A549 (cell line): ENCODE results near the gene CNTNAP2. TPM values are rescaled to one million over a fixed set of nuclear protein-coding genes. Genes with fewer than 3 reads are reported as not detected.
A peak's percentile ranks its signal among the peaks of the same experiment; 100 is the strongest.

Experiments used
- ATAC-seq, 2 experiments: fragments of 200-7000 bp in 1 of 2; fragments of >200 bp in 1 of 2; cut with Nextera tagmentation in 1 of 2; cut with Tn5 transposase in 1 of 2; 3 replicates each; pipeline versions ENCODE4 v1.8.0 to v1.9.1; 2018 to 2020; ENCODE audit warnings: mild to moderate bottlenecking in 1 of 2, moderate library complexity in 1 of 2
- CTCF ChIA-PET: fragments of 300-600 bp; sonication (Branson Sonifier 250); formaldehyde crosslinking; extraction: SDS; loops from one replicate; lab custom pipeline; 2021; ENCODE audit warnings: antibody characterized with exemption, inconsistent platforms; lab: Yijun Ruan, JAX
- POLR2A ChIA-PET: fragments of 350-600 bp; formaldehyde crosslinking; extraction: SDS; loops from one replicate; lab custom pipeline; 2021; ENCODE audit warnings: antibody characterized with exemption, inconsistent platforms; lab: Yijun Ruan, JAX
- DNase-seq, 2 experiments: peaks; one replicate each; pipeline versions ENCODE4 v3.0.0 to v3.0.0-alpha.2; 2011 to 2016; ENCODE audit warnings: low read depth in 1 of 2, low spot score in 1 of 2
- FAIRE-seq: peaks from 2 replicates; lab custom pipeline; 2011; peaks lifted over from hg19 to GRCh38; lab: Jason Lieb, UNC
- H3K27ac ChIP-seq, 2 experiments: fragments of >200 bp; sonication (Bioruptor Twin); formaldehyde crosslinking; 3 replicates each; pipeline ENCODE4 v1.5.1; 2016 to 2017
- H3K4me1 ChIP-seq: fragments of >200 bp; sonication (Bioruptor Twin); formaldehyde crosslinking; 3 replicates; pipeline ENCODE4 v1.6.1; 2016
- H3K4me2 ChIP-seq: fragments of >200 bp; sonication (Bioruptor Twin); formaldehyde crosslinking; 3 replicates; pipeline ENCODE4 v1.6.1; 2016
- H3K4me3 ChIP-seq: fragments of >200 bp; sonication (Bioruptor Twin); formaldehyde crosslinking; 3 replicates; pipeline ENCODE4 v1.5.1; 2016
- H3K9me3 ChIP-seq: fragments of >200 bp; sonication (Bioruptor Twin); formaldehyde crosslinking; 3 replicates; pipeline ENCODE4 v1.6.1; 2016
- CBX8 ChIP-seq: fragments of 200-600 bp; sonication (generic); IDR thresholded peaks from 2 replicates; pipeline ENCODE4 v1.6.1; 2016
- CTCF ChIP-seq: fragments of >200 bp; sonication (Bioruptor Twin); formaldehyde crosslinking; IDR thresholded peaks from 3 replicates; pipeline ENCODE4 v1.5.1; 2016
- EHF ChIP-seq: fragments of 250-450 bp; sonication (Bioruptor Pico); IDR thresholded peaks from 2 replicates; pipeline ENCODE4 v1.5.0; 2020; ENCODE audit warnings: mild to moderate bottlenecking
- EHMT2 ChIP-seq: fragments of 200-600 bp; sonication (generic); IDR thresholded peaks from 2 replicates; pipeline ENCODE4 v1.6.1; 2016; ENCODE audit warnings: antibody characterized with exemption, low read depth, mild to moderate bottlenecking, moderate library complexity
- ESRRA ChIP-seq: fragments of 150-350 bp; IDR thresholded peaks from 2 replicates; pipeline ENCODE4 v1.6.1; 2014; ENCODE audit warnings: mild to moderate bottlenecking, low read length, borderline replicate concordance
- FOSB ChIP-seq: fragments of 250-450 bp; sonication (Bioruptor Pico); IDR thresholded peaks from 2 replicates; pipeline ENCODE4 v1.5.0; 2020; ENCODE audit warnings: mild to moderate bottlenecking, moderate library complexity
- FOSL2 ChIP-seq, 2 experiments: fragments of 450-650 bp in 1 of 2; fragments of >200 bp in 1 of 2; sonication (Bioruptor Twin) in 1 of 2; formaldehyde crosslinking; IDR thresholded peaks; 2 replicates each; pipeline versions ENCODE4 v1.5.0 to v1.6.1; 2016 to 2020; ENCODE audit warnings: mild to moderate bottlenecking in 1 of 2, moderate library complexity in 1 of 2
- FOXS1 ChIP-seq: fragments of 250-450 bp; sonication (Bioruptor Pico); IDR thresholded peaks from 2 replicates; pipeline ENCODE4 v1.5.0; 2020; ENCODE audit warnings: mild to moderate bottlenecking, moderate library complexity
- HEYL ChIP-seq: fragments of 250-450 bp; sonication (Bioruptor Pico); IDR thresholded peaks from 2 replicates; pipeline ENCODE4 v1.8.0; 2021; ENCODE audit warnings: mild to moderate bottlenecking, moderate library complexity
- HOXA7 ChIP-seq: fragments of 250-450 bp; sonication (Bioruptor Pico); IDR thresholded peaks from 2 replicates; pipeline ENCODE4 v1.5.0; 2020; ENCODE audit warnings: mild to moderate bottlenecking, moderate library complexity
- HOXB13 ChIP-seq: fragments of 250-450 bp; sonication (Bioruptor Pico); IDR thresholded peaks from 2 replicates; pipeline ENCODE4 v1.5.0; 2020; ENCODE audit warnings: low read depth, mild to moderate bottlenecking, moderate library complexity
- HOXB5 ChIP-seq: fragments of 250-450 bp; sonication (Bioruptor Pico); IDR thresholded peaks from 2 replicates; pipeline ENCODE4 v1.5.0; 2020; ENCODE audit warnings: mild to moderate bottlenecking, moderate library complexity
- JUNB ChIP-seq: fragments of >200 bp; sonication (Bioruptor Twin); formaldehyde crosslinking; IDR thresholded peaks from 2 replicates; pipeline ENCODE4 v1.6.1; 2016
- KDM1A ChIP-seq: fragments of 200-600 bp; sonication (generic); IDR thresholded peaks from 2 replicates; pipeline ENCODE4 v1.6.1; 2016; ENCODE audit warnings: low read depth, mild to moderate bottlenecking
- NR3C1 ChIP-seq: fragments of >200 bp; sonication (Bioruptor Twin); formaldehyde crosslinking; IDR thresholded peaks from 3 replicates; pipeline ENCODE4 v1.6.1; 2017
- POLR2A ChIP-seq: IDR thresholded peaks from 2 replicates; pipeline ENCODE4 v1.6.1; 2012; ENCODE audit warnings: mild to moderate bottlenecking, low read length
- POLR2AphosphoS2 ChIP-seq: conservative IDR thresholded peaks from 2 replicates; pipeline ENCODE4 v1.6.1; 2012; ENCODE audit warnings: low read length, improper control_type of control experiment, inconsistent platforms
- RCOR1 ChIP-seq: fragments of 150-350 bp; IDR thresholded peaks from 2 replicates; pipeline ENCODE4 v1.6.1; 2014; ENCODE audit warnings: antibody characterized with exemption, low read length, low read depth
- RNF2 ChIP-seq: fragments of 200-600 bp; sonication (generic); IDR thresholded peaks from 2 replicates; pipeline ENCODE4 v1.6.1; 2016; ENCODE audit warnings: low read depth, mild to moderate bottlenecking, antibody characterized with exemption, moderate library complexity, borderline replicate concordance
- SREBF2 ChIP-seq: fragments of 450-650 bp; IDR thresholded peaks from 2 replicates; pipeline ENCODE4 v1.6.1; 2014; ENCODE audit warnings: mild to moderate bottlenecking, moderate library complexity
- TP53 ChIP-seq: fragments of 250-450 bp; sonication (Bioruptor Pico); IDR thresholded peaks from 2 replicates; pipeline ENCODE4 v1.5.0; 2021; ENCODE audit warnings: mild to moderate bottlenecking, moderate library complexity
- USF2 ChIP-seq: fragments of 450-650 bp; IDR thresholded peaks from 2 replicates; pipeline ENCODE4 v1.6.1; 2014; ENCODE audit warnings: antibody characterized with exemption
- ZC3H11A ChIP-seq: fragments of 450-650 bp; IDR thresholded peaks from 2 replicates; pipeline ENCODE4 v1.6.1; 2014; ENCODE audit warnings: antibody characterized with exemption, mild to moderate bottlenecking
- ZFP36 ChIP-seq: fragments of 450-650 bp; IDR thresholded peaks from 2 replicates; pipeline ENCODE4 v1.6.1; 2014; ENCODE audit warnings: borderline replicate concordance; ENCODE audit not compliant: partially characterized antibody
- WGBS: methylation state at CpG from one replicate; pipeline ENCODE4 v1.1.6; 2017; ENCODE audit errors: missing lambda C conversion rate; 5-methylcytosine and 5-hydroxymethylcytosine counted together
- polyA plus RNA-seq, 4 experiments: library from polyadenylated mRNA; depleted of rRNA in 3 of 4; stranded (reverse); fragments of >200 nt; fragmentation: RNase III in 1 of 4; extraction: RNeasy Plus Mini Kit Qiagen cat#74134 plus additional on column Dnase treatment in 1 of 4; gene quantifications; 2 replicates in 3 of 4; 3 replicates in 1 of 4; pipeline ENCODE4 v1.2.3, GENCODE V29; 2011 to 2017
- TF ChIP-seq, protein P1 (sequence below): IDR thresholded peaks from 2 replicates; pipeline ENCODE4 v1.6.1; 2012

The CNTNAP2 gene
- polyA plus RNA-seq, 2 of the 4 experiments (the other 2 are of a cell fraction) = 0.05 to 0.13 TPM

DNA sequence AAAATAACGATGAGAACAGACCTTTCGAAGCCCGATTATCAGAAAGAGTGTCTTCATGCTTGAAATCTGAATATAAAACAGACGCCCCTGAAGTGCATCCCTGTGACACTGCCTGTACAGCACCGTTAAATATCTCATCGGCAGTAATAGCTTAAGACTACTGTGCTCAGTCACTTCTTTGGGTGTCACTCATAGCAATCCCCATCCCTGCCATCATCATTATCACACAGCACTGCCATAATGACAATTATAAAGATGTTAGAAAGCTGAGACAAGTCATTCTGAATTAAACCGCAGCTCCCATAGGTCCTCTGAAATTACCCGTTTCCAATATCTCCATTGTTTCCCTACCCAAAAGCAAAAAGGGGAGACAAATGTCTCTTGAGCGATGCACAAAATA, 1906.2 kb downstream of the CNTNAP2 start (continued):
- no peak for TF ChIP-seq POLR2A
- TF ChIP-seq, all 56 proteins: peak for 0

- Histone ChIP-seq H3K4me3 (no peak overlapping the region), H3K27ac (no peak overlapping the region), H3K9me3 (no peaks in the 10 kb centered on the region), H3K4me2 (no peak overlapping the region), H3K4me1 (no peaks in the 10 kb centered on the region)
- ChIA-PET POLR2A (no interaction called here), CTCF (interaction anchor here (0.6 kb wide), 1 partner anchor 17 kb away, joined by 4 read pairs; no protein-coding TSS in a partner anchor)
- WGBS = 23% methylated on average over 5 of the region's 5 CpGs
- ATAC-seq = no peak
- FAIRE-seq = no peak
- TF ChIP-seq ZFP36 (no peak), NR3C1 (no peak)
- no peak for DNase-seq
These were observed 1910.1 kb downstream of the CNTNAP2 start for GRCh38 chr7:148026713-148027112.

GRCh38 chr7:148028165-148028564, 1911.6 kb downstream of the CNTNAP2 start:
- TF ChIP-seq EHF = no peak
- no peak for TF ChIP-seq POLR2AphosphoS2
- no peak for TF ChIP-seq ESRRA
- TF ChIP-seq EHMT2 = no peak
- no peak for TF ChIP-seq CTCF
- TF ChIP-seq HOXB5 = no peak
- no peak for TF ChIP-seq RNF2
- TF ChIP-seq ZC3H11A = no peak
- TF ChIP-seq JUNB = no peak
- TF ChIP-seq ZFP36 = no peak
- TF ChIP-seq, protein P1, sequence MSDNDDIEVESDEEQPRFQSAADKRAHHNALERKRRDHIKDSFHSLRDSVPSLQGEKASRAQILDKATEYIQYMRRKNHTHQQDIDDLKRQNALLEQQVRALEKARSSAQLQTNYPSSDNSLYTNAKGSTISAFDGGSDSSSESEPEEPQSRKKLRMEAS = no peak
- TF ChIP-seq RCOR1 = no peak
- no peak for TF ChIP-seq TP53 (CRISPR knock-in tag)
- no peak for TF ChIP-seq USF2
- TF ChIP-seq SREBF2 = no peak
- TF ChIP-seq FOXS1 (CRISPR knock-in tag) = no peak
- TF ChIP-seq KDM1A = no peak
- no peaks in the 10 kb centered on the region for H3K4me1 ChIP-seq
- DNase-seq = no peak
- no peak overlapping the region for H3K4me2 ChIP-seq
- 19% methylated on average over 3 of the region's 3 CpGs for WGBS
- H3K4me3 ChIP-seq = no peak overlapping the region
- ChIA-PET POLR2A (no interaction called here), CTCF (no interaction called here)
- no peak for ATAC-seq
- FAIRE-seq = no peak
- H3K27ac ChIP-seq = no peak overlapping the region
- no peaks in the 10 kb centered on the region for H3K9me3 ChIP-seq

DNA sequence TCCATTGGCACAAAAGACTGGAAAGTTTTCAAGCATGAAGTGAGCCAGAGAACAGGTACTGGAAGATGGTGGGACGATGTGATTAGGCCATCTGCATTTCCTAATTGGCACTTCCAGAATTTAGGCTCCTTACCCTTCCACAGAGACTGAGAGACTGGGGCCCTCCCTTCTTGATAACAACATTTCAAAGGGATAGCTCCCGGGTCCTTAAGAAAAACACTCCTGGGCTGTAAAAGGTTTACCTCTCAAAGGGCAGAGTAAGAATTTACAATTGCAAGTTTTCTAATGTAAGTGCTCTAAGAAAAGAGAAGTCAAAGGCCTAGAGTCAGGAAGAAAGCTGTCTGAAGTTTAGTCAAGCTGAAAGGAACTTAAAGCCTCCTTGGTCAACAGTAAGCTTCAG, 1914.4 kb downstream of the CNTNAP2 start:
- Histone ChIP-seq H3K4me1 (no peaks in the 10 kb centered on the region), H3K27ac (no peak overlapping the region), H3K4me3 (no peak overlapping the region), H3K9me3 (no peaks in the 10 kb centered on the region), H3K4me2 (no peak overlapping the region)
- TF ChIP-seq FOSL2 (IDR thresholded peaks at IDR 0.05) (no peak), FOSL2 (CRISPR knock-in tag; IDR thresholded peaks at IDR 0.05) (no peak), HEYL (CRISPR knock-in tag) (no peak), CBX8 (no peak), FOSB (no peak), NR3C1 (no peak), HOXB13 (CRISPR knock-in tag) (no peak), HOXA7 (CRISPR knock-in tag) (no peak)
- POLR2A ChIA-PET = no interaction called here
- 16% methylated on average over 2 of the region's 2 CpGs for WGBS
- CTCF ChIA-PET = no interaction called here
- DNase-seq (no peak), FAIRE-seq (peak; percentile 7), ATAC-seq (no peak)
